MM.1S (cell line): ENCODE results near the gene SCAMP1.

Experiments used
- EZH2phosphoT487 ChIP-seq: fragments of 300-600 bp; sonication (generic); IDR thresholded peaks from 2 replicates; pipeline ENCODE4 v1.6.1; 2018; ENCODE audit warnings: antibody characterized with exemption, low read length
- TF ChIP-seq, protein P1 (sequence below): fragments of 300-600 bp; sonication (generic); IDR thresholded peaks from 2 replicates; pipeline ENCODE4 v1.5.1; 2016; ENCODE audit warnings: antibody characterized with exemption, low read length, mixed read lengths

DNA sequence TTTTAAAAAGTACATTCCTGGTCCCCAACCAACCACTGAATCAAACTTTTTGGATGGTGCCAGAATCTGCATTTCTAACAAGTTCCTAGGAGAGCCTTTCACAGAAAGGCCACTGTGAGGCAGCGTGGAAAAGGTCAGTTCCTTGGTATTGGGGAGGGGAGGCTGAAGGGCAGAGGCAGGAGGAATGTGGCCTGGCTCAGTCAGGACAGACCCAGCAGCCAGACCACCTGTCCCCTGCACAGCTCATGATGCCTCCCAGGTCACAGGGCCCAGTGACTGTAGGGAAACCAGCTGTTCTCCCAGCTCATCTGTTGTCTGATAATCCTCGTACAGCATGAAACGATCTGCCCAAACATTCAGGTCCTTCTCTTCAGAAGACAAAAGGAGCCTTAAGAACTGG, 155.3 kb downstream of the SCAMP1 start:
- TF ChIP-seq EZH2phosphoT487: no peak
- TF ChIP-seq, protein P1, sequence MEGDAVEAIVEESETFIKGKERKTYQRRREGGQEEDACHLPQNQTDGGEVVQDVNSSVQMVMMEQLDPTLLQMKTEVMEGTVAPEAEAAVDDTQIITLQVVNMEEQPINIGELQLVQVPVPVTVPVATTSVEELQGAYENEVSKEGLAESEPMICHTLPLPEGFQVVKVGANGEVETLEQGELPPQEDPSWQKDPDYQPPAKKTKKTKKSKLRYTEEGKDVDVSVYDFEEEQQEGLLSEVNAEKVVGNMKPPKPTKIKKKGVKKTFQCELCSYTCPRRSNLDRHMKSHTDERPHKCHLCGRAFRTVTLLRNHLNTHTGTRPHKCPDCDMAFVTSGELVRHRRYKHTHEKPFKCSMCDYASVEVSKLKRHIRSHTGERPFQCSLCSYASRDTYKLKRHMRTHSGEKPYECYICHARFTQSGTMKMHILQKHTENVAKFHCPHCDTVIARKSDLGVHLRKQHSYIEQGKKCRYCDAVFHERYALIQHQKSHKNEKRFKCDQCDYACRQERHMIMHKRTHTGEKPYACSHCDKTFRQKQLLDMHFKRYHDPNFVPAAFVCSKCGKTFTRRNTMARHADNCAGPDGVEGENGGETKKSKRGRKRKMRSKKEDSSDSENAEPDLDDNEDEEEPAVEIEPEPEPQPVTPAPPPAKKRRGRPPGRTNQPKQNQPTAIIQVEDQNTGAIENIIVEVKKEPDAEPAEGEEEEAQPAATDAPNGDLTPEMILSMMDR: no peak
